C4-2B (cell line): ENCODE results near the gene SLC29A3.

ENCODE experiments used
- ZFX ChIP-seq: fragments of 450-650 bp; IDR thresholded peaks from 2 replicates; pipeline ENCODE4 v1.6.1; 2017
- TF ChIP-seq, protein P1 (sequence below): fragments of 450-650 bp; conservative IDR thresholded peaks from 2 replicates; pipeline ENCODE4 v1.5.1; 2017; ENCODE audit warnings: mild to moderate bottlenecking

DNA sequence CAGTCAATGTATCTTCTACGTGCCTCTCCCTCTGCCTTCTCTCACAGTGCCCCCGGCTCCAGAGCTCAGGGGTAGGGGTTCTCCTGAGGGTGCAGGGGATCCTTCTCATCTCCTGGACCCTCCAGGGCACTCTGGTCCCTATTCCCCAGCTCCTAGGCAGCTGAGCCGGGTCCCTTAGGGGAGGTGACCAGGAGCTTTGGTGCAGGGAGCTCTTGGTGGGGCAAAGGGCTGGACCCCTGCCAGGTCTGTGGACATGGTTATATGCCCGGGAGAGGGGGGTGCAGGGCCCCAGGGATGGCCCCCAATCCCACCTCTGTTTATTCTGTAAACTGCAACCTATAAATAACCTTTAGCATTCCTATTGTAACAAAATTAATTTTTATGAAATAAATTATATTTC, 16.6 kb upstream of the SLC29A3 start:
- TF ChIP-seq, protein P1, sequence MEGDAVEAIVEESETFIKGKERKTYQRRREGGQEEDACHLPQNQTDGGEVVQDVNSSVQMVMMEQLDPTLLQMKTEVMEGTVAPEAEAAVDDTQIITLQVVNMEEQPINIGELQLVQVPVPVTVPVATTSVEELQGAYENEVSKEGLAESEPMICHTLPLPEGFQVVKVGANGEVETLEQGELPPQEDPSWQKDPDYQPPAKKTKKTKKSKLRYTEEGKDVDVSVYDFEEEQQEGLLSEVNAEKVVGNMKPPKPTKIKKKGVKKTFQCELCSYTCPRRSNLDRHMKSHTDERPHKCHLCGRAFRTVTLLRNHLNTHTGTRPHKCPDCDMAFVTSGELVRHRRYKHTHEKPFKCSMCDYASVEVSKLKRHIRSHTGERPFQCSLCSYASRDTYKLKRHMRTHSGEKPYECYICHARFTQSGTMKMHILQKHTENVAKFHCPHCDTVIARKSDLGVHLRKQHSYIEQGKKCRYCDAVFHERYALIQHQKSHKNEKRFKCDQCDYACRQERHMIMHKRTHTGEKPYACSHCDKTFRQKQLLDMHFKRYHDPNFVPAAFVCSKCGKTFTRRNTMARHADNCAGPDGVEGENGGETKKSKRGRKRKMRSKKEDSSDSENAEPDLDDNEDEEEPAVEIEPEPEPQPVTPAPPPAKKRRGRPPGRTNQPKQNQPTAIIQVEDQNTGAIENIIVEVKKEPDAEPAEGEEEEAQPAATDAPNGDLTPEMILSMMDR = no peak
- TF ChIP-seq ZFX = no peak
